ENCODE measurements around the gene NSD1. TPM values are rescaled to one million over a fixed set of nuclear protein-coding genes. Genes with fewer than 3 reads are reported as not detected.
A peak's percentile ranks its signal among the peaks of the same experiment; 100 is the strongest.

The NSD1 gene
- total RNA-seq, 1 donor from 2014 or later = 178 TPM

- no peak for DNase-seq (ENCODE audit: low spot score, unreplicated experiment)
Observed at GRCh38 chr5:177107159-177107558, 26.4 kb upstream of the NSD1 start.

GRCh38 chr5:177109810-177110209, 23.8 kb upstream of the NSD1 start:
- Mint-ChIP-seq H3K27ac (no peak overlapping the region), H3K4me3 (ENCODE audit: low read depth) (no peak overlapping the region), H3K9me3 (ENCODE audit: low read depth) (no peaks in the 10 kb centered on the region), H3K4me1 (ENCODE audit: low read depth) (peaks cover 28% of the 10 kb centered on the region), H3K36me3 (ENCODE audit: insufficient read depth) (no peaks in the 10 kb centered on the region), H3K27me3 (no peaks in the 10 kb centered on the region)
- DNase-seq (ENCODE audit: low spot score, unreplicated experiment) = no peak
- no peak for TF ChIP-seq CTCF (IDR thresholded peaks at IDR 0.05; ENCODE audit: unreplicated experiment)

More at GRCh38 chr5:177107159-177107558, 26.4 kb upstream of the NSD1 start:
- TF ChIP-seq CTCF (IDR thresholded peaks at IDR 0.05; ENCODE audit: unreplicated experiment) = no peak
- Mint-ChIP-seq H3K4me1 (ENCODE audit: low read depth) (peaks cover 28% of the 10 kb centered on the region), H3K27me3 (no peaks in the 10 kb centered on the region), H3K27ac (no peak overlapping the region), H3K9me3 (ENCODE audit: low read depth) (no peaks in the 10 kb centered on the region), H3K4me3 (ENCODE audit: low read depth) (no peak overlapping the region), H3K36me3 (ENCODE audit: insufficient read depth) (no peaks in the 10 kb centered on the region)

GRCh38 chr5:177111720-177112394, 21.7 kb upstream of the NSD1 start:
- H3K27ac Mint-ChIP-seq = no peak overlapping the region
- peaks cover 5% of the 10 kb centered on the region for H3K27me3 Mint-ChIP-seq

GRCh38 chr5:177112589-177113220, 20.9 kb upstream of the NSD1 start:
- no peak for DNase-seq (ENCODE audit: low spot score, unreplicated experiment)
- peaks cover 21% of the 10 kb centered on the region for H3K4me1 Mint-ChIP-seq (ENCODE audit: low read depth)
- peaks cover 5% of the 10 kb centered on the region for H3K27me3 Mint-ChIP-seq
- H3K36me3 Mint-ChIP-seq (ENCODE audit: insufficient read depth) = no peaks in the 10 kb centered on the region
- no peak for TF ChIP-seq CTCF (IDR thresholded peaks at IDR 0.05; ENCODE audit: unreplicated experiment)
- H3K9me3 Mint-ChIP-seq (ENCODE audit: low read depth) = no peaks in the 10 kb centered on the region
- no peak overlapping the region for H3K27ac Mint-ChIP-seq
- no peak overlapping the region for H3K4me3 Mint-ChIP-seq (ENCODE audit: low read depth)

More at GRCh38 chr5:177111720-177112394, 21.7 kb upstream of the NSD1 start:
- peak; percentile 82 for DNase-seq (ENCODE audit: low spot score, unreplicated experiment)
- TF ChIP-seq CTCF (IDR thresholded peaks at IDR 0.05; ENCODE audit: unreplicated experiment) = peak; percentile 94
- no peak overlapping the region for H3K4me3 Mint-ChIP-seq (ENCODE audit: low read depth)
- H3K36me3 Mint-ChIP-seq (ENCODE audit: insufficient read depth) = no peaks in the 10 kb centered on the region
- H3K4me1 Mint-ChIP-seq (ENCODE audit: low read depth) = peaks cover 21% of the 10 kb centered on the region
- no peaks in the 10 kb centered on the region for H3K9me3 Mint-ChIP-seq (ENCODE audit: low read depth)

GRCh38 chr5:177113566-177114424, 19.8 kb upstream of the NSD1 start:
- H3K27ac Mint-ChIP-seq = no peak overlapping the region
- peak; percentile 96 for TF ChIP-seq CTCF (IDR thresholded peaks at IDR 0.05; ENCODE audit: unreplicated experiment)
- DNase-seq (ENCODE audit: low spot score, unreplicated experiment) = peak; percentile 67

More at GRCh38 chr5:177113566-177114424, 19.8 kb upstream of the NSD1 start:
- Mint-ChIP-seq H3K4me1 (ENCODE audit: low read depth) (peaks cover 19% of the 10 kb centered on the region), H3K27me3 (peaks cover 5% of the 10 kb centered on the region), H3K36me3 (ENCODE audit: insufficient read depth) (no peaks in the 10 kb centered on the region), H3K4me3 (ENCODE audit: low read depth) (no peak overlapping the region), H3K9me3 (ENCODE audit: low read depth) (no peaks in the 10 kb centered on the region)

Measured in progenitor cell of endocrine pancreas (in vitro differentiated cells).